Measurements from ENCODE around the gene IFT172.
"Not testable (repeated sequence)": the region's sequence is repeated elsewhere in the genome, so short reads cannot be mapped to it uniquely, and the experiment has no call there.

IFT172 gene, protein sequence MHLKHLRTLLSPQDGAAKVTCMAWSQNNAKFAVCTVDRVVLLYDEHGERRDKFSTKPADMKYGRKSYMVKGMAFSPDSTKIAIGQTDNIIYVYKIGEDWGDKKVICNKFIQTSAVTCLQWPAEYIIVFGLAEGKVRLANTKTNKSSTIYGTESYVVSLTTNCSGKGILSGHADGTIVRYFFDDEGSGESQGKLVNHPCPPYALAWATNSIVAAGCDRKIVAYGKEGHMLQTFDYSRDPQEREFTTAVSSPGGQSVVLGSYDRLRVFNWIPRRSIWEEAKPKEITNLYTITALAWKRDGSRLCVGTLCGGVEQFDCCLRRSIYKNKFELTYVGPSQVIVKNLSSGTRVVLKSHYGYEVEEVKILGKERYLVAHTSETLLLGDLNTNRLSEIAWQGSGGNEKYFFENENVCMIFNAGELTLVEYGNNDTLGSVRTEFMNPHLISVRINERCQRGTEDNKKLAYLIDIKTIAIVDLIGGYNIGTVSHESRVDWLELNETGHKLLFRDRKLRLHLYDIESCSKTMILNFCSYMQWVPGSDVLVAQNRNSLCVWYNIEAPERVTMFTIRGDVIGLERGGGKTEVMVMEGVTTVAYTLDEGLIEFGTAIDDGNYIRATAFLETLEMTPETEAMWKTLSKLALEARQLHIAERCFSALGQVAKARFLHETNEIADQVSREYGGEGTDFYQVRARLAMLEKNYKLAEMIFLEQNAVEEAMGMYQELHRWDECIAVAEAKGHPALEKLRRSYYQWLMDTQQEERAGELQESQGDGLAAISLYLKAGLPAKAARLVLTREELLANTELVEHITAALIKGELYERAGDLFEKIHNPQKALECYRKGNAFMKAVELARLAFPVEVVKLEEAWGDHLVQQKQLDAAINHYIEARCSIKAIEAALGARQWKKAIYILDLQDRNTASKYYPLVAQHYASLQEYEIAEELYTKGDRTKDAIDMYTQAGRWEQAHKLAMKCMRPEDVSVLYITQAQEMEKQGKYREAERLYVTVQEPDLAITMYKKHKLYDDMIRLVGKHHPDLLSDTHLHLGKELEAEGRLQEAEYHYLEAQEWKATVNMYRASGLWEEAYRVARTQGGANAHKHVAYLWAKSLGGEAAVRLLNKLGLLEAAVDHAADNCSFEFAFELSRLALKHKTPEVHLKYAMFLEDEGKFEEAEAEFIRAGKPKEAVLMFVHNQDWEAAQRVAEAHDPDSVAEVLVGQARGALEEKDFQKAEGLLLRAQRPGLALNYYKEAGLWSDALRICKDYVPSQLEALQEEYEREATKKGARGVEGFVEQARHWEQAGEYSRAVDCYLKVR (N-terminal part only)

GRCh38 chr2:27489498-27490397 is at the start of gene IFT172:
Gene IFT172, minus strand, starts transcription at chr2:27489743. Its CDS starts 90 bp downstream, at chr2:27489653.
- peak; percentile 91 to 98 for DNase-seq (ENCODE audit: low spot score in 2 of 2)
- H3K36me3 Mint-ChIP-seq, result no peaks in the 10 kb centered on the region
- peak within 1 kb of the TSS; percentile 84 for H3K4me3 Mint-ChIP-seq
- H3K9me3 Mint-ChIP-seq, result no peaks in the 10 kb centered on the region
- peaks cover 15% of the 10 kb centered on the region for H3K4me1 Mint-ChIP-seq
- H3K27ac Mint-ChIP-seq, result peak within 1 kb of the TSS; percentile 83
- peak; percentile 98 for ATAC-seq

- not testable (repeated sequence) for H3K4me3 Mint-ChIP-seq; H3K27ac Mint-ChIP-seq; H3K9me3 Mint-ChIP-seq; ATAC-seq; DNase-seq (ENCODE audit: low spot score in 2 of 2); H3K4me1 Mint-ChIP-seq; H3K36me3 Mint-ChIP-seq
These were observed 49.4 kb upstream of the IFT172 start for GRCh38 chr2:27538839-27539450.

DNA sequence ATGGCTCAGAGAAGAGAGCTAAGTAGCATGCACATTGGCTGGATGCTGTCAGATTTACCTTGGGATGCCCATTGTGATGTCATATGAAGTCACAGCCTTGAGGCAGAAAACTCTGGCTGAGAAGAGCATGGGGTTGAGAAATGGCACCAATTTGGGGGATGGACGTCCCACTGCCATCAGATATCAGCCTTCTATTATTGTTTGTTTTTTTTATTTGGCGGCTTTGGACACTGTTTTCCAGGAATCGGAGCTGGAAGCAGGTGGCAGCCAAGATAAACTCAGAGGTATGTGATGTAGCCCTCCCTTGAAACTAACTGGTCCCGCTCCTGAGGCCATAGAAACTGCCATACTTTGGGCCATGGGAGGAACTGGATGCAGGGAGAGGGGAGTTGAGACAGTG is 47.7 kb upstream of the IFT172 start:
- Mint-ChIP-seq H3K36me3 (no peaks in the 10 kb centered on the region), H3K4me3 (no peak overlapping the region), H3K9me3 (no peaks in the 10 kb centered on the region), H3K27ac (no peak overlapping the region), H3K4me1 (no peaks in the 10 kb centered on the region)
- DNase-seq (ENCODE audit: low spot score in 2 of 2) (no peak), ATAC-seq (no peak)

- H3K9me3 Mint-ChIP-seq, result no peaks in the 10 kb centered on the region
- no peak overlapping the region for H3K27ac Mint-ChIP-seq
- H3K4me3 Mint-ChIP-seq, result no peak overlapping the region
- H3K36me3 Mint-ChIP-seq, result no peaks in the 10 kb centered on the region
- ATAC-seq, result no peak
- no peaks in the 10 kb centered on the region for H3K4me1 Mint-ChIP-seq
- DNase-seq (ENCODE audit: low spot score in 2 of 2), result no peak
These were observed 42.4 kb upstream of the IFT172 start for GRCh38 chr2:27531983-27532382.

DNA sequence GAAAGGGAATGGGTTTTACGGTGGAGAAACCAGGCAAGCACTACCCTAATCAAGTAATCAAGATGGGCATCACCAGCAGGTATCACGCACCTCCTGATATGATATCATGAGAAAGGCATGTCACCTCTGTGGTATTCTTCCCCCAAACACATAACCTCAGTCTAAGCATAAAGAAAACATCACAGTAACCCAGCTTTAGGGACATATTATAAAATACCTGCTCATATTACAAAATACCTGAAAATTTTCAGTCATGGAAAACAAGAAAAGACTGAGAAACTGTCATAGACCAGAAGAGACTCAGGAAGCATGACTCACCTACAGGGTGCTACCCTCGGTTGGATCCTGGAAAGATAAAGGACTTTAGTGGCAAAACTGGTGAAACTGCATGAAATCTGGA is 37.6 kb upstream of the IFT172 start:
- DNase-seq (ENCODE audit: low spot score in 2 of 2) (no peak), ATAC-seq (no peak)
- no peak overlapping the region for H3K4me3 Mint-ChIP-seq
- H3K9me3 Mint-ChIP-seq, result no peaks in the 10 kb centered on the region
- H3K36me3 Mint-ChIP-seq, result no peaks in the 10 kb centered on the region
- H3K4me1 Mint-ChIP-seq, result no peaks in the 10 kb centered on the region
- no peak overlapping the region for H3K27ac Mint-ChIP-seq

DNA sequence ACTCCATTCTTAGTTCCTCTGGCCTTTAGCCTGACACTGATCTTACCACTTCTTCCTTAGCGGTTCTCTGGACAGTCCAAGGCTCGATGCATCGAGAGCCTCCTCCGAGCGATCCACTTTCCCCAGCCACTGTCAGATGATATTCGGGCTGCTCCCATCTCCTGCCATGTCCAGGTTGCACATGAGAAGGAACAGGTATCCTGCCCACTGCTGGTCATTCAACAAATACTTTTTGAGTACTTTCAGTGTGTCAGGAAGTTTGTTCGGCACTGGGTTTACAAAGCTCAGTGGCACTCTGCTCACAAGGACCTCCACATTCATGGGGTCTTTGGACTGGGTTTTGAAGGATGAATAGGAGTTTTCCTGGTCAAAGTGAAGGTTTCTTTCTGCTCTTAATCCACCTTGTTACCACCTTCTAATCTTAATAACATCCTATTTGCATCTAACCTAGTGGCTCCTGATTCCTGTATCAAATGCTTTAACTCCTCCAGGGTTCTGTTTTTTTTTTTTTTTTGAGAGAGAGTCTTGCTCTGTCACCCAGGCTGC is 32.9 kb upstream of the IFT172 start:
- Mint-ChIP-seq H3K36me3 (no peaks in the 10 kb centered on the region), H3K4me3 (no peak overlapping the region), H3K4me1 (no peaks in the 10 kb centered on the region), H3K9me3 (no peaks in the 10 kb centered on the region), H3K27ac (no peak overlapping the region)
- DNase-seq (ENCODE audit: low spot score in 2 of 2), result no peak
- no peak for ATAC-seq

GRCh38 chr2:27520316-27520715 is 30.8 kb upstream of the IFT172 start:
- Mint-ChIP-seq H3K4me1 (no peaks in the 10 kb centered on the region), H3K9me3 (no peaks in the 10 kb centered on the region), H3K4me3 (no peak overlapping the region), H3K36me3 (no peaks in the 10 kb centered on the region), H3K27ac (no peak overlapping the region)
- ATAC-seq (no peak), DNase-seq (ENCODE audit: low spot score in 2 of 2) (no peak)

- H3K9me3 Mint-ChIP-seq, result no peaks in the 10 kb centered on the region
- ATAC-seq, result no peak
These were observed 29.2 kb upstream of the IFT172 start for GRCh38 chr2:27518782-27519113.

GRCh38 chr2:27518113-27518781 is 28.7 kb upstream of the IFT172 start:
- DNase-seq (ENCODE audit: low spot score in 2 of 2), result no peak
- Mint-ChIP-seq H3K4me1 (no peaks in the 10 kb centered on the region), H3K27ac (no peak overlapping the region), H3K4me3 (no peak overlapping the region), H3K9me3 (no peaks in the 10 kb centered on the region), H3K36me3 (no peaks in the 10 kb centered on the region)
- ATAC-seq, result no peak

More at GRCh38 chr2:27518782-27519113, 29.2 kb upstream of the IFT172 start:
- DNase-seq (ENCODE audit: low spot score in 2 of 2), result no peak
- H3K36me3 Mint-ChIP-seq, result no peaks in the 10 kb centered on the region
- no peak overlapping the region for H3K4me3 Mint-ChIP-seq
- no peaks in the 10 kb centered on the region for H3K4me1 Mint-ChIP-seq
- no peak overlapping the region for H3K27ac Mint-ChIP-seq

GRCh38 chr2:27509326-27509725 is 19.8 kb upstream of the IFT172 start:
- Mint-ChIP-seq H3K27ac (no peak overlapping the region), H3K36me3 (no peaks in the 10 kb centered on the region), H3K9me3 (no peaks in the 10 kb centered on the region), H3K4me3 (no peak overlapping the region), H3K4me1 (no peaks in the 10 kb centered on the region)
- ATAC-seq (no peak), DNase-seq (ENCODE audit: low spot score in 2 of 2) (no peak)

- no peak overlapping the region for H3K4me3 Mint-ChIP-seq
- H3K4me1 Mint-ChIP-seq, result no peaks in the 10 kb centered on the region
- H3K36me3 Mint-ChIP-seq, result no peaks in the 10 kb centered on the region
- H3K9me3 Mint-ChIP-seq, result no peaks in the 10 kb centered on the region
- DNase-seq (ENCODE audit: low spot score in 2 of 2), result no peak
- H3K27ac Mint-ChIP-seq, result no peak overlapping the region
- ATAC-seq, result no peak
These were observed 17.8 kb upstream of the IFT172 start for GRCh38 chr2:27507293-27507692.

DNA sequence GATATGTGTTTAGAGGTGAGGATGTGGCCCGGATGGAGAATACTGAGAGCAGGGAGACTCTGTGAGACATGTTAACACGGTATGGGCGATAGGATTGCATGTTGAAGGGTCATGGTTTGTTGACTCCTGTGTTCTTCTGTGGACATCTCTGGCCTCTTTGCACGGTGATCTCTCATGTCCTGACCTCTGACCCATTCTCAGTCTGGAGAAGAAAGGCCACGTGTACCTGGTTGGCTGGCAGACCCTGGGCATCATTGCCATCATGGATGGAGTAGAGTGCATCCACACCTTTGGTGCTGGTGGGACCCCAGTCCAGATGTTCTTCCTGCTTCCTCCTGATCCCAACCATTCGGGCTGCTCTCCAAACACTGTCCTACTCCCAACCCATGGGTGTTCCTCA is 17.0 kb upstream of the IFT172 start:
- Mint-ChIP-seq H3K9me3 (no peaks in the 10 kb centered on the region), H3K4me3 (no peak overlapping the region), H3K36me3 (no peaks in the 10 kb centered on the region), H3K4me1 (no peaks in the 10 kb centered on the region), H3K27ac (no peak overlapping the region)
- DNase-seq (ENCODE audit: low spot score in 2 of 2) (no peak), ATAC-seq (no peak)

GRCh38 chr2:27502142-27502541 is 12.6 kb upstream of the IFT172 start:
- Mint-ChIP-seq H3K36me3 (no peaks in the 10 kb centered on the region), H3K9me3 (no peaks in the 10 kb centered on the region), H3K4me1 (no peaks in the 10 kb centered on the region), H3K27ac (no peak overlapping the region), H3K4me3 (no peak overlapping the region)
- ATAC-seq (no peak), DNase-seq (ENCODE audit: low spot score in 2 of 2) (no peak)

Measured in stimulated activated effector memory CD8-positive, alpha-beta T cell treated with anti-CD3 and anti-CD28 coated beads, Interleukin-12 subunit alpha, Interleukin-12 subunit beta, amount 100 ng/mL, for 72 hours (primary cell).